NCI-H82 (cell line): ENCODE data around the gene GSN.

Experiments used
- DNase-seq: peaks from one replicate; lab custom pipeline; 2025; lab: John Stamatoyannopoulos, UW

Gene GSN

GRCh38 chr9:121372239-121373010 lies 104.5 kb downstream of the GSN start:
- no peak for DNase-seq

- no peak for DNase-seq
Measured at GRCh38 chr9:121373011-121373729, 105.2 kb downstream of the GSN start.

- no peak for DNase-seq
Measured at GRCh38 chr9:121376214-121376830, 108.4 kb downstream of the GSN start.

GRCh38 chr9:121380846-121381245 lies 112.9 kb downstream of the GSN start:
- no peak for DNase-seq
